K562 (cell line): Measurements from ENCODE around the gene TUT4. TPM values are rescaled to one million over a fixed set of nuclear protein-coding genes. Genes with fewer than 3 reads are reported as not detected.

Source experiments
- ATAC-seq: fragments of 200-7000 bp; cut with Tn5 transposase; 3 replicates; pipeline ENCODE4 v1.9.1; 2020; ENCODE audit warnings: moderate library complexity
- BruUV-seq: library from RNA; stranded (reverse); fragments of 400-500 nt; replicated peaks from 2 replicates; lab custom pipeline; 2021; lab: Mats Ljungman, UMichigan
- CTCF ChIA-PET: fragments of 300-600 bp; formaldehyde crosslinking; extraction: SDS; loops from one replicate; lab custom pipeline; 2021; ENCODE audit warnings: low intra/inter-chr PET ratio; lab: Yijun Ruan, JAX
- POLR2A ChIA-PET: fragments of 300-600, 350-650 bp; sonication (Branson Sonifier 250); formaldehyde crosslinking; extraction: SDS; loops from one replicate; lab custom pipeline; 2021; ENCODE audit warnings: antibody characterized with exemption, inconsistent platforms; lab: Yijun Ruan, JAX
- DNase-seq, 4 experiments: peaks; one replicate each; pipeline versions ENCODE4 v3.0.0 to v3.0.0-alpha.2; 2011 to 2018; ENCODE audit warnings: low spot score in 3 of 4, mixed read lengths in 3 of 4; ENCODE audit errors: extremely low read depth in 1 of 4
- FAIRE-seq: peaks from 2 replicates; lab custom pipeline; 2011; peaks lifted over from hg19 to GRCh38; lab: Jason Lieb, UNC
- H2AFZ ChIP-seq: 2 replicates; pipeline ENCODE4 v1.6.0; 2011; ENCODE audit warnings: low read depth, low read length, control low read depth, inconsistent platforms
- H3K27ac ChIP-seq: fragments of 200-600 bp; 3 replicates; pipeline ENCODE4 v1.8.0; 2011; ENCODE audit warnings: low read depth, mild to moderate bottlenecking, control low read depth, inconsistent platforms, low read length, moderate library complexity, mixed read lengths; ENCODE audit errors: extremely low read depth
- H3K27me3 ChIP-seq, 2 experiments: fragments of 300-600 bp in 1 of 2; 2 replicates in 1 of 2; 3 replicates in 1 of 2; pipeline versions ENCODE4 v1.6.0 to v1.8.0; 2011; ENCODE audit warnings: inconsistent platforms in 2 of 2, low read length in 2 of 2, mild to moderate bottlenecking in 1 of 2, mixed read lengths in 1 of 2, moderate library complexity in 1 of 2; ENCODE audit not compliant: control insufficient read depth in 2 of 2, insufficient read depth in 2 of 2
- H3K36me3 ChIP-seq: fragments of 300-600 bp; 3 replicates; pipeline ENCODE4 v1.8.0; 2011; ENCODE audit warnings: mild to moderate bottlenecking, low read length, inconsistent platforms; ENCODE audit not compliant: control insufficient read depth, insufficient read depth
- H3K4me1 ChIP-seq, 2 experiments: fragments of 200-600 bp in 1 of 2; replicated peaks in 1 of 2; 2 replicates in 1 of 2; 3 replicates in 1 of 2; pipeline versions ENCODE4 v1.5.1 to v1.8.0; 2011; ENCODE audit warnings: inconsistent platforms in 2 of 2, low read length in 2 of 2, mild to moderate bottlenecking in 1 of 2, mixed read lengths in 1 of 2, moderate library complexity in 1 of 2; ENCODE audit not compliant: control insufficient read depth in 2 of 2, insufficient read depth in 2 of 2
- H3K4me2 ChIP-seq: 2 replicates; pipeline ENCODE4 v1.6.1; 2011; ENCODE audit warnings: low read length, control low read depth, inconsistent platforms, mixed read lengths; ENCODE audit not compliant: insufficient read depth
- H3K4me3 ChIP-seq: fragments of 200-600 bp; sonication (generic), shearing (Covaris generic); 2 replicates; pipeline ENCODE4 v1.5.1; 2016; ENCODE audit warnings: control low read depth, inconsistent platforms
- H3K79me2 ChIP-seq: fragments of 200-600 bp; 3 replicates; pipeline ENCODE4 v1.8.0; 2011; ENCODE audit warnings: low read length, inconsistent platforms; ENCODE audit not compliant: control insufficient read depth, insufficient read depth
- H3K9ac ChIP-seq, 2 experiments: 2 replicates each; pipeline versions ENCODE4 v1.6.0 to v1.6.1; 2011; ENCODE audit warnings: low read depth in 2 of 2, low read length in 2 of 2, control low read depth in 1 of 2, inconsistent platforms in 1 of 2, mild to moderate bottlenecking in 1 of 2, mixed read lengths in 1 of 2; ENCODE audit not compliant: insufficient read depth in 1 of 2
- H3K9me1 ChIP-seq: one replicate; pipeline ENCODE4 v1.6.0; 2011; ENCODE audit warnings: inconsistent platforms, mild to moderate bottlenecking, low read length, moderate library complexity; ENCODE audit not compliant: control insufficient read depth, insufficient read depth
- H3K9me3 ChIP-seq: replicated peaks from 2 replicates; pipeline ENCODE4 v1.5.1; 2011; ENCODE audit warnings: low read depth, low read length, inconsistent platforms; ENCODE audit not compliant: control insufficient read depth, insufficient read depth
- H4K20me1 ChIP-seq: replicated peaks from 2 replicates; pipeline ENCODE4 v1.6.1; 2011; ENCODE audit warnings: low read length, inconsistent platforms, mixed read lengths; ENCODE audit not compliant: control insufficient read depth, insufficient read depth
- C11orf30 ChIP-seq: fragments of 450-650 bp; IDR thresholded peaks from 2 replicates; pipeline ENCODE4 v1.6.1; 2016; ENCODE audit warnings: low read depth, mild to moderate bottlenecking
- HDAC1 ChIP-seq, 2 experiments: fragments of 450-650 bp; IDR thresholded peaks; 2 replicates each; pipeline ENCODE4 v1.6.1; 2016 to 2017; ENCODE audit warnings: inconsistent platforms in 1 of 2, mild to moderate bottlenecking in 1 of 2, moderate library complexity in 1 of 2
- HMG20A ChIP-seq: fragments of 450-650 bp; formaldehyde crosslinking; conservative IDR thresholded peaks from 2 replicates; pipeline ENCODE4 v1.4.0; 2020; ENCODE audit warnings: mild to moderate bottlenecking, mixed read lengths
- MAFK ChIP-seq: IDR thresholded peaks from 2 replicates; pipeline ENCODE4 v1.6.1; 2011; ENCODE audit warnings: low read length, improper control_type of control experiment
- POLR2B ChIP-seq: fragments of 450-650 bp; IDR thresholded peaks from 2 replicates; pipeline ENCODE4 v1.6.1; 2018; ENCODE audit warnings: low read depth; ENCODE audit not compliant: partially characterized antibody
- ZNF316 ChIP-seq: fragments of 450-650 bp; IDR thresholded peaks from 2 replicates; pipeline ENCODE4 v1.6.1; 2016
- WGBS: fragments of 100-300 bp; shearing (Covaris generic); methylation state at CpG from one replicate; pipeline ENCODE4 v1.1.6; 2016; ENCODE audit warnings: low coverage, mixed read lengths; ENCODE audit not compliant: insufficient coverage; ENCODE audit errors: missing lambda C conversion rate; 5-methylcytosine and 5-hydroxymethylcytosine counted together
- in situ Hi-C: fragments of 300-500 bp; cut with MboI; formaldehyde crosslinking; loops from 4 replicates; pipeline ENCODE4 v1.15.0; 2018; ENCODE audit warnings: inconsistent platforms, mixed read lengths
- intact Hi-C: fragments of 100-400 bp; cut with micrococcal nuclease; formaldehyde crosslinking; loops from 2 replicates; pipeline ENCODE4 v1.14.2; 2022
- polyA plus RNA-seq, 8 experiments: library from polyadenylated mRNA; depleted of rRNA in 4 of 8; stranded (reverse) in 5 of 8; unstranded in 3 of 8; fragments of >200 nt; fragmentation: Nextera tagmentation in 2 of 8; fragmentation: Illumina TruSeq in 1 of 8; extraction: Ambion mirVana in 2 of 8; extraction: Trizol in 1 of 8; gene quantifications; 2 replicates each; pipeline versions ENCODE4 v1.2.1 to v1.2.3, GENCODE V29; 2011 to 2014; ENCODE audit warnings: inconsistent platforms in 1 of 8, missing spikeins in 1 of 8
- total RNA-seq, 7 experiments: library from RNA; depleted of rRNA in 6 of 7; stranded (reverse); fragments of >200 nt in 6 of 7; fragmentation: Illumina TruSeq in 2 of 7; extraction: Trizol in 2 of 7; gene quantifications; 2 replicates each; pipeline versions ENCODE4 v1.2.1 to v1.2.3, GENCODE V29; 2011 to 2021; ENCODE audit warnings: low replicate concordance in 1 of 7

TUT4 gene
- total and polyA plus RNA-seq, 9 of the 15 experiments (the other 6 are each of a cell fraction or from before 2014, with no cell fraction given) = 15.8 to 53.5 (median 36.7) TPM

DNA sequence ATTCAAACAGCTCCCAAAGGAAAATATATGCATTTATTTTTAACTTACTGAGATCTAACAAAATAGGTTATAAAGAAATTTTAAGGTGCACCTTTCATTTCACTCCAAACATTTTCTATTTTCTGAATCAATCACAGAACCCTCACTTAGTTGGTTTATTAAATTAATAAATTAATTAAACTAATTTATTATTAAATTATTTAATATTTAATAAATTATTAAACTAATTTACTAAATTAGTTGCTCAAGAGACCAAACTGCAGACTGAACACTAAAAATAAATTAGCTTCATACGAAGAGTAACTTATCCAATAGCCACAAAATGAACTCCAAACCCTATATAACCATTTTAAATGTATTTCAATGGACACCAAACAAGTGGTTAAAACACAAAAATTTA, 80.5 kb downstream of the TUT4 start (continued):
- no peak for TF ChIP-seq POLR2B
- TF ChIP-seq HMG20A (CRISPR knock-in tag) = no peak

DNA sequence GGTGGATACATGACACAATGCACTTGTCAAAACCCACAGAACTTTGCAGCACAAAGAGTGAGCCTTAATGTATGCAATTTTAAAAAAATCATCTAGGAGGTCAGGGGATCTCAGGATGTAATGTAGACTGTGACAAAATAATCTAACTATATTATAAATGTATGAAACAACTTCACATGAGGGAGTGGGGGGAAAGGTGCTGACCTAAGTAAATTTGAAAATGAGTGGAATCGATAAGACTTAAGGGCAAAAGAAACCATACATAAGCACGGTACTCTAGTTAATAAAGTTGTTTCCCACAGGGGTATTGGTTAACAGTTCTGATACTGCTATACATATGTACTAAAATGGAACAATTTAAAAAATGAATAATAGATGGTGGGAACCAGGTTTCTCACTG, 83.8 kb downstream of the TUT4 start:
- Histone ChIP-seq H2AFZ (no peak overlapping the region), H3K9me1 (no peaks in the 10 kb centered on the region), H3K4me3 (no peak overlapping the region), H3K9ac (no peak overlapping the region), H4K20me1 (no peaks in the 10 kb centered on the region), H3K4me2 (no peak overlapping the region), H3K27ac (no peak overlapping the region), H3K9me3 (no peaks in the 10 kb centered on the region), H3K27me3 (no peaks in the 10 kb centered on the region), H3K36me3 (peaks cover 9% of the 10 kb centered on the region; the same call in 2 of the 3 replicates), H3K4me1 (no peaks in the 10 kb centered on the region), H3K79me2 (no peaks in the 10 kb centered on the region)
- POLR2A ChIA-PET = no interaction called here
- CTCF ChIA-PET = no interaction called here
- 79% methylated on average over 2 of the region's 2 CpGs for WGBS
- no peak for ATAC-seq
- no peak for FAIRE-seq
- no TSS peak for BruUV-seq
- intact Hi-C loops = no loop called here
- peak; percentile 77 for TF ChIP-seq ZNF316
- 0 out of 2 replicates have a peak, but pooled peaks have one; percentile 43 for TF ChIP-seq MAFK
- no peak for TF ChIP-seq HDAC1 (IDR thresholded peaks at IDR 0.05)
- TF ChIP-seq C11orf30 = peak; percentile 43
- TF ChIP-seq, all 486 proteins: peak for 3
- in situ Hi-C loops = no loop called here
- no peak for DNase-seq
